Aortic smooth muscle cell (primary cell): ENCODE measurements around the gene TAS2R60. TPM values are rescaled to one million over a fixed set of nuclear protein-coding genes. Genes with fewer than 3 reads are reported as not detected.

Experiments
- total RNA-seq: library from RNA; depleted of rRNA; stranded (reverse); fragments of >200 nt; gene quantifications from 2 replicates; pipeline ENCODE4 v1.2.3, GENCODE V29; 2014

The TAS2R60 gene, protein sequence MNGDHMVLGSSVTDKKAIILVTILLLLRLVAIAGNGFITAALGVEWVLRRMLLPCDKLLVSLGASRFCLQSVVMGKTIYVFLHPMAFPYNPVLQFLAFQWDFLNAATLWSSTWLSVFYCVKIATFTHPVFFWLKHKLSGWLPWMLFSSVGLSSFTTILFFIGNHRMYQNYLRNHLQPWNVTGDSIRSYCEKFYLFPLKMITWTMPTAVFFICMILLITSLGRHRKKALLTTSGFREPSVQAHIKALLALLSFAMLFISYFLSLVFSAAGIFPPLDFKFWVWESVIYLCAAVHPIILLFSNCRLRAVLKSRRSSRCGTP
- total RNA-seq, result not detected in 2 replicates

GRCh38 chr7:143443153-143443552 lies at the start of gene TAS2R60:
TAS2R60 (plus strand) TSS chr7:143443453; CDS start chr7:143443453, 0 bp downstream.

GRCh38 chr7:143408686-143409561 lies 34.3 kb upstream of the TAS2R60 start, which contains the start of gene EPHA1:
EPHA1 (minus strand) TSS chr7:143408856; CDS start chr7:143408805, 51 bp downstream.

GRCh38 chr7:143477501-143478150 lies 34.4 kb downstream of the TAS2R60 start, which contains the start of gene TAS2R41:
TAS2R41 (plus strand) TSS chr7:143477873; CDS start chr7:143477873, 0 bp downstream.

Other genes with a start within 250 kb of the TAS2R60 start
- not detected in 2 replicates for gene TAS2R40, start 221.4 kb upstream of the TAS2R60 start, total RNA-seq
- 83.1 and 87.4 TPM in 2 replicates for gene GSTK1, start 180.0 kb upstream of the TAS2R60 start, total RNA-seq
- not detected in 2 replicates for gene TMEM139, start 158.5 kb upstream of the TAS2R60 start, total RNA-seq
- 15.3 and 15.6 TPM in 2 replicates for gene CASP2, start 155.1 kb upstream of the TAS2R60 start, total RNA-seq
- gene CLCN1, start 127.3 kb upstream of the TAS2R60 start, total RNA-seq, result not detected in 2 replicates
- gene FAM131B, start 80.7 kb upstream of the TAS2R60 start, total RNA-seq, result 1.6 and 2.0 TPM in 2 replicates
- gene ZYX, start 62.1 kb upstream of the TAS2R60 start, total RNA-seq, result 17.2 and 41.5 TPM in 2 replicates
- gene EPHA1, start 34.6 kb upstream of the TAS2R60 start, total RNA-seq, result not detected in 2 replicates
- gene TAS2R41, start 34.4 kb downstream of the TAS2R60 start, total RNA-seq, result not detected in 2 replicates
- 0.06 and 0.13 TPM in 2 replicates for gene CTAGE15, start 128.3 kb downstream of the TAS2R60 start, total RNA-seq
- 1.1 and 1.7 TPM in 2 replicates for gene TCAF2, start 177.5 kb downstream of the TAS2R60 start, total RNA-seq